Measurements from ENCODE around the gene SLC5A2.

DNA sequence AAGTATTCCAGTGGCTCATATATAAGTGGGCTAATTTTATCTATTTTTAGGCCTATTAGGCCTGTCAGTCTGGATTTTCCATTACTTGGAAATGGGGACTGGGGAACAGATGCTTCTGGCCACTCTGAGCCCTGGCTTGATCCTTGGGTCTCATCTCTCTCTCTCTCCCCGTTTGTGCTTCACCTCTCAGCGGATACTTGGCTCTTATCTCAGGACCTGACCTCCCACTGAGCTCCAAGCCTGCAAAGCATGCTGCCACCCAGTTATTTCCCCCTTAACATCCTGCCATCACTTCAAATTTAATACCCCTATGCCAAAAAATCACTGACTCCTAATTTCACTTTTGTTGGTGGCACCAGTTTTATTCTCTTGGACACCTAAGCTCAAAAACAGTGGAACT is 44.5 kb upstream of the SLC5A2 start:
- TF ChIP-seq, protein P1, sequence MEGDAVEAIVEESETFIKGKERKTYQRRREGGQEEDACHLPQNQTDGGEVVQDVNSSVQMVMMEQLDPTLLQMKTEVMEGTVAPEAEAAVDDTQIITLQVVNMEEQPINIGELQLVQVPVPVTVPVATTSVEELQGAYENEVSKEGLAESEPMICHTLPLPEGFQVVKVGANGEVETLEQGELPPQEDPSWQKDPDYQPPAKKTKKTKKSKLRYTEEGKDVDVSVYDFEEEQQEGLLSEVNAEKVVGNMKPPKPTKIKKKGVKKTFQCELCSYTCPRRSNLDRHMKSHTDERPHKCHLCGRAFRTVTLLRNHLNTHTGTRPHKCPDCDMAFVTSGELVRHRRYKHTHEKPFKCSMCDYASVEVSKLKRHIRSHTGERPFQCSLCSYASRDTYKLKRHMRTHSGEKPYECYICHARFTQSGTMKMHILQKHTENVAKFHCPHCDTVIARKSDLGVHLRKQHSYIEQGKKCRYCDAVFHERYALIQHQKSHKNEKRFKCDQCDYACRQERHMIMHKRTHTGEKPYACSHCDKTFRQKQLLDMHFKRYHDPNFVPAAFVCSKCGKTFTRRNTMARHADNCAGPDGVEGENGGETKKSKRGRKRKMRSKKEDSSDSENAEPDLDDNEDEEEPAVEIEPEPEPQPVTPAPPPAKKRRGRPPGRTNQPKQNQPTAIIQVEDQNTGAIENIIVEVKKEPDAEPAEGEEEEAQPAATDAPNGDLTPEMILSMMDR (IDR thresholded peaks at IDR 0.05): no peak
- no peak for TF ChIP-seq POLR2A (IDR thresholded peaks at IDR 0.05)

Data from gastroesophageal sphincter (tissue), 3 donors.